GM10266 (cell line): ENCODE measurements around the gene DOLPP1.
"Not testable (repeated sequence)": the region's sequence is repeated elsewhere in the genome, so short reads cannot be mapped to it uniquely, and the experiment has no call there.

Source experiments
- DNase-seq: peaks from one replicate; pipeline ENCODE4 v3.0.0; 2012; ENCODE audit errors: extremely low spot score
- TF ChIP-seq, protein P1 (sequence below): IDR thresholded peaks from 2 replicates; pipeline ENCODE4 v1.5.1; 2012; ENCODE audit warnings: mild to moderate bottlenecking, low read depth; ENCODE audit not compliant: control insufficient read depth, insufficient read depth; ENCODE audit errors: missing control alignments

The DOLPP1 gene

DNA sequence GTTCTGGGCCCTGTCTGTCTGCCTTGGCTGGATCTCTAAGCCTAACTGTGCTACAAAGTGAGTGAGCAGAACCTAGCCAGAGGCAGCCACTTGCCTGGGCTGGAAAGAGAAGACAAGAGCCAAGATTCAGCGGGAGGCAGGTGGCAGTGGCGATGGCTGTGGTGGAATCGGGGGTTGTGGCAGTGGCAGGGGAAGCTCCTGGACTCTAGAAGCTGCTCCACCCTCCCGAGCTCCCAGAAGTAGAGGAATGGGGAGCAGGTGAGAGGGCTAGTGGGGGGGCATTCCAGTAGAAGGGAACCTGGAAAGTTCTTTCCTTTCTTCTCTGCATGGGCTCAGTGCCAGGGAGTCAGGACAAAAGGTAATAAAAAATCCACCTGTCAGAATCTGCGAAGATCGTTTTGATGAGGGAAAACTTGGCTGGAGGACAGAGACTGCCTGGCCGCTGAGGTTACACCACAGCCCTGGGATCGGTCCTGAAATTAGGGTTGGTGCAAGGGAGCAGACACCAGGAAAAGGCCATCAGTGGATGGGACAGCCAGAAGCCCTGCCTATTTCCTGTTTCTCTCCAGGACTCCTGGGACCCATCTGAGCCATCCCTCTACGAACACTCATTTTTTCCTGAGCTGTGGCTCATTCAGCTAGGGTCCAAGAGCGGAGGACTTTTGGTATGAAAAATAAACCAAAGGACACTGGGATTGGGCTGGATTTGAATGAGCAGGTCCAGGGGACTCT, 28.1 kb downstream of the DOLPP1 start:
- no peak for DNase-seq
- TF ChIP-seq, protein P1, sequence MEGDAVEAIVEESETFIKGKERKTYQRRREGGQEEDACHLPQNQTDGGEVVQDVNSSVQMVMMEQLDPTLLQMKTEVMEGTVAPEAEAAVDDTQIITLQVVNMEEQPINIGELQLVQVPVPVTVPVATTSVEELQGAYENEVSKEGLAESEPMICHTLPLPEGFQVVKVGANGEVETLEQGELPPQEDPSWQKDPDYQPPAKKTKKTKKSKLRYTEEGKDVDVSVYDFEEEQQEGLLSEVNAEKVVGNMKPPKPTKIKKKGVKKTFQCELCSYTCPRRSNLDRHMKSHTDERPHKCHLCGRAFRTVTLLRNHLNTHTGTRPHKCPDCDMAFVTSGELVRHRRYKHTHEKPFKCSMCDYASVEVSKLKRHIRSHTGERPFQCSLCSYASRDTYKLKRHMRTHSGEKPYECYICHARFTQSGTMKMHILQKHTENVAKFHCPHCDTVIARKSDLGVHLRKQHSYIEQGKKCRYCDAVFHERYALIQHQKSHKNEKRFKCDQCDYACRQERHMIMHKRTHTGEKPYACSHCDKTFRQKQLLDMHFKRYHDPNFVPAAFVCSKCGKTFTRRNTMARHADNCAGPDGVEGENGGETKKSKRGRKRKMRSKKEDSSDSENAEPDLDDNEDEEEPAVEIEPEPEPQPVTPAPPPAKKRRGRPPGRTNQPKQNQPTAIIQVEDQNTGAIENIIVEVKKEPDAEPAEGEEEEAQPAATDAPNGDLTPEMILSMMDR = no peak

DNA sequence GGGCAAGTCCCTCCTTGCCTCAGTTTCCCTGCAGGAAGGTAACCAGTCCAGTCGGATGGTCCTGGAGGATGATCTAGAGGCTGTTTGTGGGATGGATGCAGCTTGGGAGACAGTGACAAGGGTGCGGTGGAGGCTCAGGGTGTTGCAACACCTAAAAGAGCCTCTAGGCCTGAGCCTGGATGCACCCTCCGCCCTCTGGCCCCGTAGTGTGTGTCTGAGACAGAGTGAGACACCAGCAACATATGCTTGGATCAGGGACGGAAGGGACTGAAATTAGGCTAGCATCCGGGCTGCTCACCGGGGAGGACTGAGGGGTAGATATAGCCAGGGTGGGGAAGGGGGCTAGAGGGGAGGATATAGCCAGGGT, 28.6 kb downstream of the DOLPP1 start:
- TF ChIP-seq, protein P1 = no peak
- no peak for DNase-seq

DNA sequence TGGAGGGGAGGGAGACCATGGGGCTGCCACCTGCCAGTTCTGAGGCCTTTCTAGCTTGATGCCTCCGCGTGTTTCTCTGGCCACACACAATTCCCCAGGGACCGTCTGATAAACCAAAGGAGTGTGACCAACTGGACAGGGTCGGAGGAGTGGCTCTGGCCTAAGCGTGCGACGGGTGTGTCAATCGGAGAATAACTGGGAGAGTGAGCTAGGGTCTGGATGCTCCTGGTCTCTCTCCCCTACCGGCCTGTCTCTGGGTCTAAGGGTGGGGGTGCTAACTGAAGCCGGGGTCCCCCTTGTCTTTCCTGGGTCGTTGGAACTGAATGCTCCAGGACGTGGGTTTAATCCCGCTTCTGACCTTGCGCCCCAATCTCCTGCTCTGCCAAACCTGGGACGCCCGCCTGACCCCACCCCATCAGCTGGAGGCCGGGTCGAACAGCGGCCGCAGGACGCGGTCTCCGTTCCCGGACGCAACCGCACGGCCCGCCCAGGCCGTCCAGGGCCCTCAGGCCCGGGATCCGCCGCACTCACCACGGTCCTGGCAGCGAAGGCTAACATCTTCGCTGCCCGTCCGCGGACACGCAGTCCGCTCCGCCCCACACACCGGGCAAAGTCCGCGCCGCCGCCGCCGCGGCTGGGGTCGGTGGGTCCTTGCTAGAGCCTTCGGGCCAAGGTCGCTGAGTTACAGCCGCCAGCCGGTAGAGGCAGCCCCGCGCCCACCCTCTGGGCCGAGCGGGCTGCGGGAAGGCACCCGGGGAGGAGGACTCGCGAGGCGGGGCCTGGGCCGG, 29.2 kb downstream of the DOLPP1 start:
- TF ChIP-seq, protein P1 = no peak
- no peak for DNase-seq

DNA sequence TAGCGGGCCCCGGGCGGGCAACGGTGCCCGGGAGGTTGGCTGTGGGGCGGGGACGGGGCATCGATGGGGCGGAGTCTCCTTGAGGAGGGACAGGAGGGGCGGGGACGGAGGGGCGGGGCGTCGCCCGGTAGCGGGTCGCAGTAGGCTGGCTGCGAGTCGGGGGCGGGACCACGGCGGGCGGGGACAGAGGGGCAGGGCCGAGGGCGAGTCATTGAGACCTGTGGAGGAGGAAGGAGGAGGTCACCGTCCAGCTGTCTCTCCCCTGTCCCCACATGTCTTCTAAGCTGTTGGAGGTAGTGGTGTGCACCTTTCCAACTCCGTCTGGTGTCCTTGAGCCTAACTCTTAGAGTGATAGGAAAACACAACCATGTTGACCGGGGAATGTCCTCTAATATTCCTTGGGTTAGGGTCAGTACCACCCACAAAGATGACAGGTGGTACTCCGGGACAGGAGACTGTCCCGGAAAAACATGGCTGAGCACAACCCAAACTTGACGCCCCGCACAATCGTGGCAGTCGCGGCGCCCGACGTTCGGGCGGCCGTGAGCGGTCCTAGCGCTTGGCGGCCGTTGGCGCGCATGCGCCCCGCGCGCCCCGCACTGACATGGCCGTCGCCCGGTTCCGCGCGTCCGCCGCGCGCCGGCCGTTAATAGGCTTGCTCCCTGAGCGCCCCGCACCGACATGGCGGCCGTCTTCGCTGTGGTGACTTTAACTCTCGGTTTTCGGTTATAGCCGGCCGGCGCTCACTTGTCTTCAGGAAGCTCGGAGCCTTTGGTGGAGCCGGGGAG, 30.0 kb downstream of the DOLPP1 start, which contains the start of the genes CRAT and PTPA:
Gene CRAT (minus strand): TSS at position 54 of the 788 bp plus-strand sequence. CDS start 284 bp downstream, outside the sequence.
Gene PTPA (plus strand): TSS at position 676 of the 788 bp plus-strand sequence. CDS start 186 bp downstream, outside the sequence.
- peak; percentile 100 for DNase-seq
- TF ChIP-seq, protein P1 = no peak

DNA sequence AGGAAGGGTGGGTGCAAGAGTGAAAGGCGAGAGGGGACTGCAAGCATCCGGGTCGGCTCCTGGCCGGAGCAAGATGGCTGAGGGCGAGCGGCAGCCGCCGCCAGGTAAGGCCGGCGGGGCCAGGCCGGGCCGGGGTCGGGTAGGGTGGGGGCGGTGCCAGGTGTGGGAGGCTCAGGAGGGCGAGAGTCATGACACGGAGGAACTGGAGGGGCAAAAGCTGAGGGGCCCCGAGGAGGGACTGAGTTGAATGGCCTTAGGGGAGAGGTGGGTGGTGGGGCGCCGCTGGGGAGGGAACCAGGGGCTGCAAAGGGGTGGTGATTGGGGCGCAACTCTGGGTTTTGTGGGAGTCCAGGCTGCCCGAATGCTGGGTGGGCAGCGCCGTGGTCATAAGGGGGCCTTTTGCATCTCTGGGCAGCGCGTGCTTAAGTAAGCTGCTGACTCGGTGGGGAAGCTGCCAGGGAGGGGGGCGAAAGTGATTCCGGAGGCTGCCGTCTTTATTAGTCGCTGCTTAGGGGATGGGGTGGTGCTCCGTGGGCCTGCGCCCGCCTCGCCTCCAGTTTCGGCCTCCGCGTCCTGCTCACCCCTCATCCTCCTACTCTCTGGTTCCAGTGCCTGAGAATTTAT, 30.7 kb downstream of the DOLPP1 start:
- peak; percentile 59 for DNase-seq
- TF ChIP-seq, protein P1 = no peak

DNA sequence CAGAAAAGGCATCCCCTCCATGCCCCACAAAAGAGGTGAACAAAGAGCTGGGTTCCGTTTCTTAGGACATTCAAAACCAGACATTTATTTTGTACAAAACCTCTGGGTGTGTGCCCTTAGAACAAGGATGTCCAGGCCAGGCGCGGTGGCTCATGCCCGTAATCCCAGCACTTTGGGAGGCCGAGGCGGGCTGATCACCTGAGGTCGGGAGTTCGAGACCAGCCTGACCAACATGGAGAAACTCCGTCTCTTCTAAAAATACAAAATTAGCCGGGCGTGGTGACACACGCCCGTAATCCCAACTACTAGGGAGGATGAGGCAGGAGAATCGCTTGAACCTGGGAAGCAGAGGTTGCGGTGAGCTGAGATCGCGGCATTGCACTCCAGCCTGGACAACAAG, 31.6 kb downstream of the DOLPP1 start:
- DNase-seq = not testable (repeated sequence)

DNA sequence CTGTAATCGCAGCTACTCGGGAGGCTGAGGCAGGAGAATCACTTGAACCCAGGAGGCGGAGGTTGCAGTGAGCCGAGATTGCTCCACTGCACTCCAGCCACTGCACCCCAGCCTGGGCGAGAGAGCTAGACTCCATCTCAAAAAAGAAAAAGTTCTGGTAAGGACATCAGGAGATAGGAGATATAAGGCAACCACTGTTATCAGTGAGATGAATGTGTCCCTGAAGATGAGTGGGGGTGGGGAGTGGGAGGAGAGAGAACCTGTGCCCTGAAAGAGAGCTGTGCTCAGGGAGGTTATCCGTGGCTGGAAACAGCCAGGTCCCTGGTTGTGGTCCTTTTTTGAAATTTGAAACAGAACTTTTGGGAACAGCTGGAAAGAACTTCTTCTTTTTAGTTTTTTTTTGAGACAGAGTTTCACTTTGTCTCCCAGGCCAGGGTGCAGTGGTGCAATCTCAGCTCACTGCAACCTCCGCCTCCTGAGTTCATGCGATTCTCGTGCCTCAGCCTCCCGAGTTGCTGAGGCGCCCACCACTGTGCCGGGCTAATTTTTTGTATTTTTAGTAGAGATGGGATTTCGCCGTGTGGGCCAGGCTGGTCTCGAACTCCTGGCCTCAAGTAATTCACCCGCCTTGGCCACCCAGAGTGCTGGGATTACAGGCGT, 32.9 kb downstream of the DOLPP1 start:
- TF ChIP-seq, protein P1 = no peak
- DNase-seq = no peak
